ENCODE measurements around the gene TEX11. TPM values are rescaled to one million over a fixed set of nuclear protein-coding genes. Genes with fewer than 3 reads are reported as not detected.
"Not testable (repeated sequence)": the region's sequence is repeated elsewhere in the genome, so short reads cannot be mapped to it uniquely, and the experiment has no call there.

Gene TEX11
- total RNA-seq, 2 experiments from 2014 or later: not detected

DNA sequence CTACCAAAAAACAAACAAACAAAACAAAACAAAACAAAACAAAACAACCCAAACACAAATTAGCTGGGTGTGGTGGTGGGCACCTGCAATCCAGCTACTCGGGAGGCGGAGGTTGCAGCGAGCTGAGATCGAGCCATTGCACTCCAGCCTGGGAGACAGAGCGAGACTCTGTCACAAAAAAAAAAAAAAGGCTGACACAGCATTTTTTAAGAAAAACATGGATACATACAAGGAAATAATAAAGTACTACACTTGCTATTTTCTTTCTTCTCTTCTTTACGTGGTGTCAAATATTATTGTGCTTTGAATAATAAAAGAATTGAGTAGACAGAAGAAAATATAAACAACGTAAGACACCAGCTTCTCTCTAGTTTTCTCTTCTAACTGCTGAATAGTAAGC is 73.9 kb downstream of the TEX11 start:
- H3K36me3 Mint-ChIP-seq (ENCODE audit: low read depth): no peaks in the 10 kb centered on the region
- peaks cover 3% of the 10 kb centered on the region for H3K27me3 Mint-ChIP-seq (ENCODE audit: low read depth)
- H3K4me3 Mint-ChIP-seq: no peak overlapping the region
- intact Hi-C loops (cut with micrococcal nuclease): no loop called here
- no peaks in the 10 kb centered on the region for H3K4me1 Mint-ChIP-seq (ENCODE audit: low read depth)
- CTCF ChIA-PET: no interaction called here
- H3K9me3 Mint-ChIP-seq: no peaks in the 10 kb centered on the region
- DNase-seq: no peak
- H3K27ac Mint-ChIP-seq: no peak overlapping the region

DNA sequence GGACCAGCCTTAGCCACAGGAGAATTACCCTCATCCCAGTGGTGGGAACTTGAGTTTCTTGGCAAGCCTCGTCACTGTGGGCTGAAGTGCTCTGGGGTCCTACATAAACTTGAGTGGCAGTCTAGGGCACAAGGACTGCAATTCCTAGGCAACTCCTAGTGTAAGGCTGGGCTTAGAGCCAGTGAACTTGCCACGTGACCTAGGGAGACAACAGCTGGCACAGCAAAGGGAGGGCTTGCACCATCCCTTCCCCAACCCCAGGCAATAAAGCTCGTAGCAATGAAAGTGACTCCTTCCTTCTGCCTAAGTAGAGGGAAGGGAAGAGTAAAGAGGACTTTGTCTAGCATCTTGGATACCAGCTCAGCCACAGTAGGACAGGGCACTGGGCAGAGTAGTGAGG is 81.8 kb downstream of the TEX11 start:
- H3K27me3 Mint-ChIP-seq (ENCODE audit: low read depth): peaks cover 5% of the 10 kb centered on the region
- no peak overlapping the region for H3K4me3 Mint-ChIP-seq
- H3K36me3 Mint-ChIP-seq (ENCODE audit: low read depth): no peaks in the 10 kb centered on the region
- intact Hi-C loops (cut with micrococcal nuclease): no loop called here
- H3K27ac Mint-ChIP-seq: no peak overlapping the region
- no peaks in the 10 kb centered on the region for H3K9me3 Mint-ChIP-seq
- CTCF ChIA-PET: no interaction called here
- no peaks in the 10 kb centered on the region for H3K4me1 Mint-ChIP-seq (ENCODE audit: low read depth)
- no peak for DNase-seq

DNA sequence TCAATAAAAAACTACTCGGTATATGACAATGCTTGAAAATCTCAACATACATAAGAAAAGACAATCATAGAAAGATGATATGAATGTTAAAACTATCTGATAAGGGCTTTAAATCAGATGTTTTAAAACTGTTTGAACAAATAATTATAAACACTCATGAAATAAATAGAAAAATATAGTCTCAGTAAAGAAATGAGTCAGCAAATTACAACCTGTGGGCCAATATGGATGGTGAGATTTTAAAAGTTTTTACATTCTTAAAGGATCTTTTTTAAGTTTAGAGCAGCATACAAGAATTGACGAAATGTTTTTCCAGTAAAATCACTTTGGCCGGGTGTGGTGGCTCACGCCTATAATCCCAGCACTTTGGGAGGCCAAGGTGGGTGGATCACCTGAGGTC is 83.1 kb downstream of the TEX11 start:
- H3K27ac Mint-ChIP-seq: no peak overlapping the region
- H3K36me3 Mint-ChIP-seq (ENCODE audit: low read depth): no peaks in the 10 kb centered on the region
- CTCF ChIA-PET: no interaction called here
- intact Hi-C loops (cut with micrococcal nuclease): no loop called here
- H3K4me3 Mint-ChIP-seq: no peak overlapping the region
- no peak for DNase-seq
- H3K9me3 Mint-ChIP-seq: no peaks in the 10 kb centered on the region
- H3K27me3 Mint-ChIP-seq (ENCODE audit: low read depth): peaks cover 4% of the 10 kb centered on the region
- no peaks in the 10 kb centered on the region for H3K4me1 Mint-ChIP-seq (ENCODE audit: low read depth)

GRCh38 chrX:70808942-70809940 is 99.3 kb downstream of the TEX11 start:
- peaks cover 2% of the 10 kb centered on the region for H3K27me3 Mint-ChIP-seq (ENCODE audit: low read depth)
- intact Hi-C loops (cut with micrococcal nuclease): no loop called here
- no peaks in the 10 kb centered on the region for H3K4me1 Mint-ChIP-seq (ENCODE audit: low read depth)
- H3K27ac Mint-ChIP-seq: no peak overlapping the region
- no peaks in the 10 kb centered on the region for H3K9me3 Mint-ChIP-seq
- no peak overlapping the region for H3K4me3 Mint-ChIP-seq
- DNase-seq: no peak
- CTCF ChIA-PET: no interaction called here
- no peaks in the 10 kb centered on the region for H3K36me3 Mint-ChIP-seq (ENCODE audit: low read depth)

DNA sequence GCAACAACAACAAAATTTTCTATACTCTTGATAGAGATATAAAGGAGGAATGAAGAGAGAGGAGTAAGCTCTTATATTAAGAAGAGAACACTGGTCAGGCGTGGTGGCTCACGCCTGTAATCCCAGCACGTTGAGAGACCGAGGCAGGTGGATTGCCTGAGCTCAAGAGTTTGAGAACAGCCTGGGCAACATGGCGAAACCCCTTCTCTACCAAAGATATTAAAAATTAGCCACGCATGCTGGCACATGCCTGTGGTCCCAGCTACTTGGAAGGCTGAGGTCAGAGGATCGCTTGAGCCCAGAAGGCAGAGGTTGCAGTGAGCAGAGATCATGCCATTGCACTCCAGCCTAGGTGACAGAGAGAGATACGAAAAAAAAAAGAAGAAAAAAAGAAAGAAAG is 102.4 kb downstream of the TEX11 start:
- Mint-ChIP-seq H3K9me3 (no peaks in the 10 kb centered on the region), H3K4me3 (no peak overlapping the region), H3K27me3 (ENCODE audit: low read depth) (peaks cover 1% of the 10 kb centered on the region), H3K4me1 (ENCODE audit: low read depth) (no peaks in the 10 kb centered on the region), H3K27ac (no peak overlapping the region), H3K36me3 (ENCODE audit: low read depth) (no peaks in the 10 kb centered on the region)
- CTCF ChIA-PET: no interaction called here
- no peak for DNase-seq
- intact Hi-C loops (cut with micrococcal nuclease): no loop called here

DNA sequence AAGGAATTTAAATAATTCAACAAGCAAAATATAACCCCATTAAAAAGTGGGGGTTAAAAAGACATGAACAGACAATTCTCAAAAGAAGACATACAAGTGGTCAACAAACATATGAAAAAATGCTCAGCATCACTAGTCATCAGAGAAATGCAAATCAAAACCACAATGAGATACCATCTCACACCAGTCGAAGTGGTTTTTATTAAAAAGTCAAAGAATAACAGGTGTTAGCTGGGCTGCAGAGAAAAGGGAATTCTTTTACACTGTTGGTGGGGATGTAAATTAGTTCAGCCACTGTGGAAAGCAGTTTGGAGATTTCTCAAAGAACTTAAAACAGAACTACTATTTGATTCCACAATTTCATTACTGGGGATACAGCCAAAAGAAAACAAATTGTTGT is 111.8 kb downstream of the TEX11 start:
- H3K4me1 Mint-ChIP-seq (ENCODE audit: low read depth); H3K4me3 Mint-ChIP-seq; CTCF ChIA-PET; H3K36me3 Mint-ChIP-seq (ENCODE audit: low read depth); DNase-seq; H3K27me3 Mint-ChIP-seq (ENCODE audit: low read depth); intact Hi-C loops (cut with micrococcal nuclease); H3K9me3 Mint-ChIP-seq; H3K27ac Mint-ChIP-seq: not testable (repeated sequence)

- intact Hi-C loops (cut with micrococcal nuclease): no loop called here
- no peaks in the 10 kb centered on the region for H3K4me1 Mint-ChIP-seq (ENCODE audit: low read depth)
- no peak for DNase-seq
- no peaks in the 10 kb centered on the region for H3K9me3 Mint-ChIP-seq
- H3K4me3 Mint-ChIP-seq: no peak overlapping the region
- no peaks in the 10 kb centered on the region for H3K36me3 Mint-ChIP-seq (ENCODE audit: low read depth)
- CTCF ChIA-PET: no interaction called here
- H3K27me3 Mint-ChIP-seq (ENCODE audit: low read depth): no peaks in the 10 kb centered on the region
- no peak overlapping the region for H3K27ac Mint-ChIP-seq
Measured at GRCh38 chrX:70774223-70774622, 134.3 kb downstream of the TEX11 start.

GRCh38 chrX:70769659-70770227 is 138.8 kb downstream of the TEX11 start:
- CTCF ChIA-PET: interaction anchor here (0.8 to 1.7 kb wide), 4 partner anchors 28 to 201 kb away, joined by 3 to 6 read pairs (median 3); no protein-coding TSS in a partner anchor
- H3K4me1 Mint-ChIP-seq (ENCODE audit: low read depth): no peaks in the 10 kb centered on the region
- no peaks in the 10 kb centered on the region for H3K36me3 Mint-ChIP-seq (ENCODE audit: low read depth)
- no peak for DNase-seq
- H3K27ac Mint-ChIP-seq: no peak overlapping the region
- no peak overlapping the region for H3K4me3 Mint-ChIP-seq
- no peaks in the 10 kb centered on the region for H3K9me3 Mint-ChIP-seq
- H3K27me3 Mint-ChIP-seq (ENCODE audit: low read depth): no peaks in the 10 kb centered on the region
- intact Hi-C loops (cut with micrococcal nuclease): loop anchor here (2.0 to 5.0 kb wide), 3 partner anchors 193 to 409 kb away; no protein-coding TSS in a partner anchor

DNA sequence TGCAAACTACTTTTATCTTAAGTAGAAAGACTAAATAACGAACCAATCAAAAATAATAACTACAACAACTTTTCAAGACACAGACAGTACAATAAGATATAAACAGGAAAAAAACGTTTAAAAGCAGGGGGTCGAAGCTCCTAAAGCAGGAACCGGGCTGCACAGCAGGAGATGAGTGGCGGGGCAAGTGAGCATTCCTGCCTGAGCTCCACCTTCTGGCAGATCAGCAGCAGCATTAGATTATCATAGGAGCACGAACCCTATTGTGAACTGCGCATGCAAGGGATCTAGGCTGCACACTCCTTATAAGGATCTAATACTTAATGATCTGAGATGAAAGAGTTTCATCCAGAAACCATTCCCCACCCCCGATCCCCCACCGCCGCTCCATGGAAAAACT is 146.2 kb downstream of the TEX11 start:
- no peak overlapping the region for H3K27ac Mint-ChIP-seq
- H3K27me3 Mint-ChIP-seq (ENCODE audit: low read depth): no peaks in the 10 kb centered on the region
- CTCF ChIA-PET: no interaction called here
- peaks cover 1% of the 10 kb centered on the region for H3K36me3 Mint-ChIP-seq (ENCODE audit: low read depth)
- intact Hi-C loops (cut with micrococcal nuclease): no loop called here
- DNase-seq: no peak
- H3K4me3 Mint-ChIP-seq: no peak overlapping the region
- peaks cover 7% of the 10 kb centered on the region for H3K9me3 Mint-ChIP-seq
- H3K4me1 Mint-ChIP-seq (ENCODE audit: low read depth): no peaks in the 10 kb centered on the region

DNA sequence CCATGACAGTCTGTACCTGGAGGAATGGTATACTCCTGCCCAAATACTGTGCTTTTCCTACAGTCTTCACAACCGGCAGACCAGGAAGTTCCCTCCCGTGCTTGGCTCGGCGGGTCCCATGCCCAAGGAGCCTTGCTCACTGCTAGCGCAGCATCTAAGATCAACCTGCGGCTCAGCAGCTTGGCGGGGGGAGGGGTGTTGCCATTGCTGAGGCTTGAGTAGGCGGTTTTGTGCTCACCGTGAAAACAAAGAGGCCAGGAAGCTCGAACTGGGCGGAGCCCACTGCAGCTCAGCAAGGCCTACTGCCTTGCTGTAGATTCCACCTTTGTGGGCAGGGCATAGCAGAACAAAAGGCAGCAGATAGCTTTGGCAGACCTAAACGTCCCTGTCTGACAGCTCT is 152.7 kb downstream of the TEX11 start:
- peaks cover 12% of the 10 kb centered on the region for H3K4me1 Mint-ChIP-seq (ENCODE audit: low read depth)
- H3K36me3 Mint-ChIP-seq (ENCODE audit: low read depth): peaks cover 3% of the 10 kb centered on the region
- CTCF ChIA-PET: interaction anchor here (1.4 kb wide), 1 partner anchor 205 kb away, joined by 3 read pairs; no protein-coding TSS in a partner anchor
- H3K27ac Mint-ChIP-seq: no peak overlapping the region
- H3K4me3 Mint-ChIP-seq: no peak overlapping the region
- peak; percentile 78 for DNase-seq
- peaks cover 7% of the 10 kb centered on the region for H3K9me3 Mint-ChIP-seq
- no peaks in the 10 kb centered on the region for H3K27me3 Mint-ChIP-seq (ENCODE audit: low read depth)
- intact Hi-C loops (cut with micrococcal nuclease): loop anchor here (5.0 to 10.0 kb wide), 3 partner anchors 84 to 309 kb away; partner anchors contain the start of gene SNX12

- CTCF ChIA-PET: no interaction called here
- intact Hi-C loops (cut with micrococcal nuclease): loop anchor here (10.0 kb wide), 2 partner anchors 300 to 310 kb away; partner anchors contain the start of gene SNX12
- Mint-ChIP-seq H3K4me1 (ENCODE audit: low read depth) (peaks cover 12% of the 10 kb centered on the region), H3K27me3 (ENCODE audit: low read depth) (no peaks in the 10 kb centered on the region), H3K36me3 (ENCODE audit: low read depth) (peaks cover 3% of the 10 kb centered on the region), H3K27ac (no peak overlapping the region), H3K4me3 (no peak overlapping the region), H3K9me3 (peaks cover 7% of the 10 kb centered on the region)
- peak; percentile 17 for DNase-seq
Measured at GRCh38 chrX:70754169-70754848, 154.2 kb downstream of the TEX11 start.

GRCh38 chrX:70733774-70734173 is 174.7 kb downstream of the TEX11 start:
- H3K4me1 Mint-ChIP-seq (ENCODE audit: low read depth); H3K36me3 Mint-ChIP-seq (ENCODE audit: low read depth); H3K27me3 Mint-ChIP-seq (ENCODE audit: low read depth); H3K27ac Mint-ChIP-seq; H3K4me3 Mint-ChIP-seq; intact Hi-C loops (cut with micrococcal nuclease); CTCF ChIA-PET; DNase-seq; H3K9me3 Mint-ChIP-seq: not testable (repeated sequence)
